Measurements from ENCODE around the gene SLC27A5. TPM values are rescaled to one million over a fixed set of nuclear protein-coding genes. Genes with fewer than 3 reads are reported as not detected.
A peak's percentile ranks its signal among the peaks of the same experiment; 100 is the strongest.

The SLC27A5 gene
- total and polyA plus RNA-seq, 9 of the 15 experiments (the other 6 are each of a cell fraction or from before 2014, with no cell fraction given), result 42.2 to 318 (median 64.7) TPM

- TF ChIP-seq E2F3 (CRISPR knock-in tag; IDR thresholded peaks at IDR 0.05), result 0 out of 2 replicates have a peak, but pooled peaks have one; percentile 66
- no peak for TF ChIP-seq NFXL1 (CRISPR knock-in tag; IDR thresholded peaks at IDR 0.05)
- 0 out of 4 replicates have a peak, but pooled peaks of 1 of the 2 experiments have one; percentile 51 for TF ChIP-seq RCOR1 (IDR thresholded peaks at IDR 0.05; ENCODE audit: borderline replicate concordance in 1 of 2, low read depth in 2 of 2, low read length in 2 of 2)
- TF ChIP-seq PPARD (CRISPR knock-in tag; IDR thresholded peaks at IDR 0.05), result no peak
- peak; percentile 88 for TF ChIP-seq ZBTB2 (IDR thresholded peaks at IDR 0.05)
- TF ChIP-seq ILF3 (IDR thresholded peaks at IDR 0.05; ENCODE audit: borderline replicate concordance), result 0 out of 2 replicates have a peak, but pooled peaks have one; percentile 40
- TF ChIP-seq ZNF431 (CRISPR knock-in tag; IDR thresholded peaks at IDR 0.05), result 0 out of 2 replicates have a peak, but pooled peaks have one; percentile 26
- no peak for TF ChIP-seq HDAC3 (IDR thresholded peaks at IDR 0.05; ENCODE audit: borderline replicate concordance, partially characterized antibody)
- peak; percentile 63; the same call in 1 of the 2 replicates for TF ChIP-seq GATAD2A (IDR thresholded peaks at IDR 0.05)
- peak in 1 of 2 experiments; percentile 26; a peak in 1 of 4 replicates for TF ChIP-seq HDAC1 (IDR thresholded peaks at IDR 0.05)
- no peak for TF ChIP-seq CEBPG (CRISPR knock-in tag; IDR thresholded peaks at IDR 0.05)
- TF ChIP-seq CEBPG (tag; conservative IDR thresholded peaks at IDR 0.05 in 1 of 2, IDR thresholded peaks at IDR 0.05 in 1 of 2), result no peak
- TF ChIP-seq ZNF592 (IDR thresholded peaks at IDR 0.05), result peak; percentile 84
- 0 out of 2 replicates have a peak, but pooled peaks have one; percentile 20 for TF ChIP-seq ATF2 (CRISPR knock-in tag; IDR thresholded peaks at IDR 0.05)
- no peak for TF ChIP-seq YBX1 (IDR thresholded peaks at IDR 0.05)
- peak; percentile 65; the same call in 1 of the 2 replicates for TF ChIP-seq ERF (CRISPR knock-in tag; IDR thresholded peaks at IDR 0.05)
- TF ChIP-seq ATF1 (CRISPR knock-in tag; IDR thresholded peaks at IDR 0.05), result no peak
- TF ChIP-seq ATF1 (tag; IDR thresholded peaks at IDR 0.05), result peak; percentile 62
Observed at GRCh38 chr19:58513694-58514563, 2.1 kb upstream of the SLC27A5 start (continued).

All from K562 (cell line).